DOHH2 (cell line): ENCODE data around the gene ORAI3.

Source experiments
- H3F3A ChIP-seq: fragments of 200-600 bp; sonication (generic), shearing (Covaris generic); 2 replicates; pipeline ENCODE4 v1.6.0; 2016; ENCODE audit warnings: antibody characterized with exemption, mild to moderate bottlenecking; ENCODE audit not compliant: control insufficient read depth, insufficient read depth
- H3K27ac ChIP-seq: fragments of 200-600 bp; sonication (generic); 2 replicates; pipeline ENCODE4 v1.5.1; 2014; ENCODE audit warnings: low read depth, mild to moderate bottlenecking, low read length, moderate library complexity
- H3K27me3 ChIP-seq: fragments of 200-600 bp; sonication (generic); 2 replicates; pipeline ENCODE4 v1.6.1; 2014; ENCODE audit warnings: mild to moderate bottlenecking, low read length, mixed read lengths; ENCODE audit not compliant: control insufficient read depth
- H3K36me3 ChIP-seq: fragments of 200-600 bp; sonication (generic); 2 replicates; pipeline ENCODE4 v1.6.1; 2014; ENCODE audit warnings: mild to moderate bottlenecking, low read length, moderate library complexity, mixed read lengths; ENCODE audit not compliant: control insufficient read depth
- H3K4me1 ChIP-seq: fragments of 200-600 bp; sonication (generic); 2 replicates; pipeline ENCODE4 v1.6.1; 2014; ENCODE audit warnings: mild to moderate bottlenecking, low read length, mixed read lengths; ENCODE audit not compliant: control insufficient read depth
- H3K4me2 ChIP-seq: fragments of 200-600 bp; sonication (generic); 2 replicates; pipeline ENCODE4 v1.6.0; 2014; ENCODE audit warnings: mild to moderate bottlenecking, low read length, moderate library complexity
- H3K4me3 ChIP-seq: fragments of 200-600 bp; sonication (generic); 2 replicates; pipeline ENCODE4 v1.5.1; 2014; ENCODE audit warnings: mild to moderate bottlenecking, low read length, mixed read lengths
- H3K79me2 ChIP-seq: fragments of 200-600 bp; sonication (generic); 2 replicates; pipeline ENCODE4 v1.6.1; 2014; ENCODE audit warnings: mild to moderate bottlenecking, low read length, mixed read lengths; ENCODE audit not compliant: control insufficient read depth
- H3K9me2 ChIP-seq: fragments of 200-600 bp; sonication (generic); replicated peaks from 2 replicates; pipeline ENCODE4 v1.6.1; 2014; ENCODE audit warnings: mild to moderate bottlenecking, low read length, mixed read lengths; ENCODE audit not compliant: control insufficient read depth
- H3K9me3 ChIP-seq: fragments of 200-600 bp; sonication (generic); 2 replicates; pipeline ENCODE4 v1.6.1; 2014; ENCODE audit warnings: antibody characterized with exemption, low read length, mixed read lengths; ENCODE audit not compliant: control insufficient read depth, insufficient read depth
- H4K20me1 ChIP-seq: fragments of 200-600 bp; sonication (generic); 2 replicates; pipeline ENCODE4 v1.6.0; 2014; ENCODE audit warnings: low read depth, mild to moderate bottlenecking, antibody characterized with exemption, low read length, moderate library complexity; ENCODE audit not compliant: control insufficient read depth, insufficient read depth
- EZH2phosphoT487 ChIP-seq: fragments of 200-600 bp; sonication (generic); IDR thresholded peaks from 2 replicates; pipeline ENCODE4 v1.6.1; 2017; ENCODE audit warnings: borderline replicate concordance, mild to moderate bottlenecking, antibody characterized with exemption, low read length, moderate library complexity, mixed read lengths
- TF ChIP-seq, protein P1 (sequence below): fragments of 200-600 bp; sonication (generic); IDR thresholded peaks from one replicate; pipeline ENCODE4 v1.5.1; 2014; ENCODE audit warnings: antibody characterized with exemption, mild to moderate bottlenecking, low read depth, low read length; ENCODE audit not compliant: poor library complexity, severe bottlenecking

The ORAI3 gene

DNA sequence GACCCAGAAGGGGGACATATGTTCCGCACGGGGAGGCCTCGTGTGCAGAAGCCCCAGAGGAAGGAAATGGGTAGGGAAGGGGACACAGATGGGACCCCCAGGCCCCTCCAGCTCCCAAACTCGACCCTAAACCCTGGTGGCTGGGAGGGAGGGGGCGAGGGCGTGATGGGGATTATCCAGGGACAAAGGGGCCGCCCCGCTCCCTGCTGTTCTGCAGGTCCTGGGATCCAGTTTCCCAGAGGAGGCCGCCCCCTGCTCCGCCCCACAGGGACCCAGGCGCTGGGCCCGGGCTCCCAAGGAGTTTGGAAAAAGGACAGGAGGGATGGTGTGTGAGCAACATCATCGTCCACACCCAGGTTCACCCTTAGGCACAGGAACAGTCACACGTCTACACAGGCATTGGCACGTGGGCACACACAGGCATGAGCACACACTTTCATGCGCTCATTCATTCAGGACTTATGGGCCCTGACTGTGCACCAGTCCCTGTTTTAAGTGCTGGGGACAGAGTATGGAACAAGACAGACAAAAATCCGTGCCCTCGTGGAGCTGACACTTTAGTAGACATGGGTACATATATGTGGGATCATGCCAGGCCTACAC lies 38.3 kb upstream of the ORAI3 start:
- Histone ChIP-seq H4K20me1 (no peaks in the 10 kb centered on the region), H3K79me2 (no peaks in the 10 kb centered on the region), H3K4me2 (no peak overlapping the region), H3K4me3 (no peak overlapping the region), H3F3A (peaks cover under 1% of the 10 kb centered on the region), H3K27me3 (no peaks in the 10 kb centered on the region), H3K36me3 (no peaks in the 10 kb centered on the region), H3K9me3 (no peaks in the 10 kb centered on the region), H3K27ac (no peak overlapping the region), H3K4me1 (no peaks in the 10 kb centered on the region; the same call in 1 of the 2 replicates), H3K9me2 (no peaks in the 10 kb centered on the region)
- TF ChIP-seq, protein P1, sequence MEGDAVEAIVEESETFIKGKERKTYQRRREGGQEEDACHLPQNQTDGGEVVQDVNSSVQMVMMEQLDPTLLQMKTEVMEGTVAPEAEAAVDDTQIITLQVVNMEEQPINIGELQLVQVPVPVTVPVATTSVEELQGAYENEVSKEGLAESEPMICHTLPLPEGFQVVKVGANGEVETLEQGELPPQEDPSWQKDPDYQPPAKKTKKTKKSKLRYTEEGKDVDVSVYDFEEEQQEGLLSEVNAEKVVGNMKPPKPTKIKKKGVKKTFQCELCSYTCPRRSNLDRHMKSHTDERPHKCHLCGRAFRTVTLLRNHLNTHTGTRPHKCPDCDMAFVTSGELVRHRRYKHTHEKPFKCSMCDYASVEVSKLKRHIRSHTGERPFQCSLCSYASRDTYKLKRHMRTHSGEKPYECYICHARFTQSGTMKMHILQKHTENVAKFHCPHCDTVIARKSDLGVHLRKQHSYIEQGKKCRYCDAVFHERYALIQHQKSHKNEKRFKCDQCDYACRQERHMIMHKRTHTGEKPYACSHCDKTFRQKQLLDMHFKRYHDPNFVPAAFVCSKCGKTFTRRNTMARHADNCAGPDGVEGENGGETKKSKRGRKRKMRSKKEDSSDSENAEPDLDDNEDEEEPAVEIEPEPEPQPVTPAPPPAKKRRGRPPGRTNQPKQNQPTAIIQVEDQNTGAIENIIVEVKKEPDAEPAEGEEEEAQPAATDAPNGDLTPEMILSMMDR = no peak
- TF ChIP-seq EZH2phosphoT487 = no peak

GRCh38 chr16:30912794-30913412 lies 36.0 kb upstream of the ORAI3 start:
- H3K79me2 ChIP-seq = no peaks in the 10 kb centered on the region
- no peaks in the 10 kb centered on the region for H3K27me3 ChIP-seq
- H3K9me2 ChIP-seq = no peaks in the 10 kb centered on the region
- no peak overlapping the region for H3K27ac ChIP-seq
- H3F3A ChIP-seq = peaks cover 3% of the 10 kb centered on the region
- no peaks in the 10 kb centered on the region for H3K36me3 ChIP-seq
- no peaks in the 10 kb centered on the region for H3K9me3 ChIP-seq
- no peaks in the 10 kb centered on the region; the same call in 1 of the 2 replicates for H3K4me1 ChIP-seq
- no peak for TF ChIP-seq EZH2phosphoT487
- TF ChIP-seq, protein P1 = no peak
- H3K4me2 ChIP-seq = no peak overlapping the region
- no peaks in the 10 kb centered on the region for H4K20me1 ChIP-seq
- no peak overlapping the region for H3K4me3 ChIP-seq

DNA sequence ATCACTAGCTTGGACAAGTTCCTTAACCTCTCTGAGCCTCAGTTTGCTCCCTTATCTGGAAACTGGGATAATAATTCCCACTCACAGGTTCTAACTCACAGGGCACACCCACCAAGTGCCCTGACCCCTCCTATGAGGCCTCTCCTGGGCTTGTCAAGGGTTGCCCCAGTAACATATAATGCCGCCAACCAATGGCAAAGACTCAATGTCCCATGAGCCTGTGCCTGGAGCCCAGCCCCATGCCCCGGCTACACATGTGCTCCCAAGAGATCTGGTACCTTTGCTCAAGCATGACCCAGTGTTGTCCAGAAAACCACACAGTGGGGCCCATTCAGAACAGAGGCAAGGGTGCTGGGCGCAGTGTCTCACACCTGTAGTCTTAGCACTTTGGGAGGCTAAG lies 34.0 kb upstream of the ORAI3 start:
- H3K4me2 ChIP-seq = no peak overlapping the region

More for the DNA sequence above, 34.0 kb upstream of the ORAI3 start:
- Histone ChIP-seq H3K79me2 (no peaks in the 10 kb centered on the region), H3K9me3 (no peaks in the 10 kb centered on the region), H3K4me1 (no peaks in the 10 kb centered on the region; the same call in 1 of the 2 replicates), H3K36me3 (no peaks in the 10 kb centered on the region), H3K27me3 (no peaks in the 10 kb centered on the region), H4K20me1 (no peaks in the 10 kb centered on the region), H3K27ac (no peak overlapping the region), H3K9me2 (no peaks in the 10 kb centered on the region), H3F3A (peaks cover 3% of the 10 kb centered on the region), H3K4me3 (no peak overlapping the region)
- TF ChIP-seq, protein P1 = no peak
- no peak for TF ChIP-seq EZH2phosphoT487
